ENCODE results near the gene CCNB1IP1. TPM values are rescaled to one million over a fixed set of nuclear protein-coding genes. Genes with fewer than 3 reads are reported as not detected.

Gene CCNB1IP1, protein sequence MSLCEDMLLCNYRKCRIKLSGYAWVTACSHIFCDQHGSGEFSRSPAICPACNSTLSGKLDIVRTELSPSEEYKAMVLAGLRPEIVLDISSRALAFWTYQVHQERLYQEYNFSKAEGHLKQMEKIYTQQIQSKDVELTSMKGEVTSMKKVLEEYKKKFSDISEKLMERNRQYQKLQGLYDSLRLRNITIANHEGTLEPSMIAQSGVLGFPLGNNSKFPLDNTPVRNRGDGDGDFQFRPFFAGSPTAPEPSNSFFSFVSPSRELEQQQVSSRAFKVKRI
- 103 and 127 TPM in 2 replicates for total RNA-seq (2014; rRNA removed; shearing (Covaris generic); ENCODE audit: low replicate concordance)

DNA sequence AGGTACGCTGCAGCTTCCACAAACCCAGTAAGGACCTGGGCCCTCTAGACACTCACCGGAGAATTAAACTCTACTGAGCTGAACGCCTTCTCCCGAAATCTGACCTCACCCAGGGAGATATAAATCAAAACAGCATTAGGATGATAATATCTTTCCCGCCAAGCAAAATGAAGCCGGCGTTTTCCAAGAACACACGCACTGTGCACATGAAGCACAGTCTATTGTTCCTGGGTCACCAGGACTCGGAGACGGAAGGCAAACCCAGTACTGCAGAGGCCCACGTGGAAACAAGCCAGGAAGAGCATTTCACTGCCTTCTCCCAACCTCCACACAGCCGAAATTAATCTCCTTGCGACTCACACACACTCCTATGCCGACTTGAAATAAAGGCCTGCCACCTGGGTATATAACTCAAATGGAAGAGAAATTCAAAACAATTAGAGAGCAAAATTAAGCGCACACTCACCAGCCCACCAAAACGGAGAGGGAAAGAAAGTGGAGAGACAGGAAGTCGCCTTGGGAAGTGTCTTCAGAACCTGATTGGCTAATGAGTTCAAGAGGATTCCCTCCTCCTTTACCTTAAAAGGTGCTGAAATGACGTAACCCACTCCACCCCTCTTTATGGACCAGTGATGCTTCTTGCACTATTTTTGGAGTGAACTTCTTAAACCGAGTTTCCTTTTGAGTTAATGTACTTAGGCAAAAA, at the start of gene CCNB1IP1:
Gene CCNB1IP1, minus strand, starts transcription at position 492 of the 706 bp plus-strand sequence. CDS start 16,756 bp downstream, outside the sequence.
- Histone ChIP-seq H3K27me3 (ENCODE audit: low read length) (no peaks in the 10 kb centered on the region), H3K4me1 (ENCODE audit: low read length) (peaks cover 46% of the 10 kb centered on the region), H3K27ac (ENCODE audit: low read length) (peak within 1 kb of the TSS; percentile 61), H3K4me3 (ENCODE audit: low read length) (peak within 1 kb of the TSS; percentile 83), H4K20me1 (ENCODE audit: insufficient read depth, low read depth, low read length) (no peaks in the 10 kb centered on the region), H3K9ac (ENCODE audit: low read length) (peak within 1 kb of the TSS; percentile 85), H3K79me2 (ENCODE audit: low read length) (peaks cover 54% of the 10 kb centered on the region), H3K4me2 (ENCODE audit: low read depth, low read length, poor library complexity, severe bottlenecking) (peak within 1 kb of the TSS; percentile 86), H3K36me3 (ENCODE audit: insufficient read depth, low read length) (peaks cover 7% of the 10 kb centered on the region; the same call in 1 of the 2 replicates), H2AFZ (ENCODE audit: low read length) (peak within 1 kb of the TSS; percentile 82), H3K9me2 (replicated peaks; ENCODE audit: insufficient read depth, low read length) (no peaks in the 10 kb centered on the region), H3K9me3 (ENCODE audit: low read length) (no peaks in the 10 kb centered on the region)
- peak; percentile 96 for DNase-seq

DNA sequence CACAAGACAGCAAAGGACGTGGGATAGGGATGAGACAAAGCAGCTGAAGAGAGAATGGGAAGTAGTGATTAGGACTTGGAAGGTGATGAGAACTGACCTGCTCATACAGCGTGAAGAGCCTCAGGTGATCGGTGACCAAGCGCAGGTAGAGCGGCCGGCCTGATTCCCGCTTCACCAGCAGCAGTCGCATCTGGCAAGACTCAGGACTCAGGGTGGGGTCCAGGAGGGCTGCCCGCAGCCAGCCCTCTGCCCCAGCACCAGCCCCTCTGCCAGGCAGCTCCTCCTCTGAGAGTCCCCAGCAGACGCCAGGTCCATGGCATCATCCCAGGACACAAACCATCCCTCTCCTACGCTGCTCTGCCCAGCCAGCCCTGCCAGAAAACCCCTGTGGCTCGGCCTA, 49.4 kb upstream of the CCNB1IP1 start:
- Histone ChIP-seq H3K4me2 (ENCODE audit: low read depth, low read length, poor library complexity, severe bottlenecking) (no peak overlapping the region), H3K79me2 (ENCODE audit: low read length) (no peaks in the 10 kb centered on the region), H3K27ac (ENCODE audit: low read length) (no peak overlapping the region), H3K4me3 (ENCODE audit: low read length) (no peak overlapping the region), H2AFZ (ENCODE audit: low read length) (no peak overlapping the region), H3K9me3 (ENCODE audit: low read length) (no peaks in the 10 kb centered on the region), H3K9ac (ENCODE audit: low read length) (no peak overlapping the region), H3K36me3 (ENCODE audit: insufficient read depth, low read length) (no peaks in the 10 kb centered on the region; the same call in 1 of the 2 replicates), H4K20me1 (ENCODE audit: insufficient read depth, low read depth, low read length) (no peaks in the 10 kb centered on the region), H3K27me3 (ENCODE audit: low read length) (no peaks in the 10 kb centered on the region), H3K4me1 (ENCODE audit: low read length) (peaks cover 18% of the 10 kb centered on the region), H3K9me2 (replicated peaks; ENCODE audit: insufficient read depth, low read length) (no peaks in the 10 kb centered on the region)
- DNase-seq, result no peak

DNA sequence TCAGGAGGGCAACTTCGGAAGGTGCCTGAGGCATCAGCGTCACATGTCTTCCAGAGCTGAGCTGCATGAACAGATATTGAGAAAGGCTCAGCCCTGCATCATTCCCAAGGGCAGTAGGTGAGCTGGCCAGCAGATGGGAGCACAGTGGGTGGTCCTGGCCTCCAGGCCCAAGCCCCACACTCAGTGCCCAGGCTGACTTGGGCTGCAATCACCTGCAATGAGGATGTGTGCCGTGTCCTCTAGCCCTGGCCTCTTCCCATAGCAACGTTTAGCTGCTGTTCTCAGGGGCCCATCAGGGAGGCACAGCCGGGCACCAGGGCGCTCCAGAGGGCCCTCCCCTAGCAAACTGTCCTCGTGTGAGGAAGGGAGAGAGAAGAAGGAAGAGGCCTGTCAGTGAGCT, 48.3 kb upstream of the CCNB1IP1 start:
- DNase-seq, result no peak
- peaks cover 2% of the 10 kb centered on the region; the same call in 1 of the 2 replicates for H3K36me3 ChIP-seq (ENCODE audit: insufficient read depth, low read length)
- H2AFZ ChIP-seq (ENCODE audit: low read length), result no peak overlapping the region
- H3K9ac ChIP-seq (ENCODE audit: low read length), result no peak overlapping the region
- no peaks in the 10 kb centered on the region for H3K79me2 ChIP-seq (ENCODE audit: low read length)
- H3K4me2 ChIP-seq (ENCODE audit: low read depth, low read length, poor library complexity, severe bottlenecking), result no peak overlapping the region
- H3K27me3 ChIP-seq (ENCODE audit: low read length), result no peaks in the 10 kb centered on the region
- H3K4me1 ChIP-seq (ENCODE audit: low read length), result peaks cover 18% of the 10 kb centered on the region
- no peaks in the 10 kb centered on the region for H4K20me1 ChIP-seq (ENCODE audit: insufficient read depth, low read depth, low read length)
- no peak overlapping the region for H3K27ac ChIP-seq (ENCODE audit: low read length)
- H3K4me3 ChIP-seq (ENCODE audit: low read length), result no peak overlapping the region
- H3K9me2 ChIP-seq (replicated peaks; ENCODE audit: insufficient read depth, low read length), result no peaks in the 10 kb centered on the region
- H3K9me3 ChIP-seq (ENCODE audit: low read length), result no peaks in the 10 kb centered on the region

DNA sequence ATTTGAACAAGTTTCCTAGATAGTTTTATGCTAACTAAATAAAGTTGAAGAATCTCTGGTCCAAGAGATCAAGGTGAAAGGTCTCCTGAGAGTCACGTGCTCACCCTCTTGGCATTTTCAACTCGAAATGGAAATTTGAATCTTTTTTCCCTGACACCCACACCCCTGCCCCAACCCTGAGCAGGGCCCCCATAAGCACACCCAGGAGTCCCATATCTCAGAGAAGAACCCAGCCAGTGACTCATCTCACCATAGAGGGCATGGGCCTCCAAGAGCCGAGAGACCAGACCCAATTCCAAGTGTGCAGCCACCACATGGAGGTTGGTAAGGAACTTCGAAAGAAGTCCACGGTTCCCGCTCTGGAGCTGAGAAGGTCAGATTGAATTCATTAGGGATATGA, 47.6 kb upstream of the CCNB1IP1 start:
- Histone ChIP-seq H3K9me3 (ENCODE audit: low read length) (no peaks in the 10 kb centered on the region), H3K4me1 (ENCODE audit: low read length) (peaks cover 18% of the 10 kb centered on the region), H3K4me2 (ENCODE audit: low read depth, low read length, poor library complexity, severe bottlenecking) (peak overlapping the region; percentile 39), H2AFZ (ENCODE audit: low read length) (no peak overlapping the region), H3K79me2 (ENCODE audit: low read length) (no peaks in the 10 kb centered on the region), H4K20me1 (ENCODE audit: insufficient read depth, low read depth, low read length) (no peaks in the 10 kb centered on the region), H3K4me3 (ENCODE audit: low read length) (no peak overlapping the region; the same call in 1 of the 2 replicates), H3K27ac (ENCODE audit: low read length) (peak overlapping the region; percentile 38; the same call in 1 of the 2 replicates), H3K36me3 (ENCODE audit: insufficient read depth, low read length) (peaks cover 2% of the 10 kb centered on the region; the same call in 1 of the 2 replicates), H3K9ac (ENCODE audit: low read length) (no peak overlapping the region), H3K9me2 (replicated peaks; ENCODE audit: insufficient read depth, low read length) (no peaks in the 10 kb centered on the region), H3K27me3 (ENCODE audit: low read length) (no peaks in the 10 kb centered on the region)
- no peak for DNase-seq

DNA sequence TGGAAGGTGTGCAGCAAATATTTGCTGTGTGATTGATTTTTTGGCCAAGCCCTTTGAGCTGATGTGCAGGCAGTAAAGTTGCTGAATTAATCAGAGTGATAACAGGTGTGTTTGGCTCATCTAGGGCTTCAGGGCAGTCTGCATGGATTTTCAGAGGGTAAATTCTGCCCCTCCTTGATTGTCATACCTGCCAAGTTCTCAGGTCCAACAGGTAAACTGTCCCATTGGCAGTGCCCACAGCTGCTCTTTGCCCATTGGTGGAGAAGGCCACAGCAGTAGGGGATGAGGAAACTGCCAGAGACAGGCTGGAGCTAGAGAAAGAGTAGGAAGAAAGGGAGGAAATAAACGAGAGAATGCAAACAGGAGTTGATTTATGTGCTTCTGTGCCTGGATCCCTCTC, 46.7 kb upstream of the CCNB1IP1 start:
- Histone ChIP-seq H3K36me3 (ENCODE audit: insufficient read depth, low read length) (peaks cover 2% of the 10 kb centered on the region; the same call in 1 of the 2 replicates), H3K9me3 (ENCODE audit: low read length) (no peaks in the 10 kb centered on the region), H3K79me2 (ENCODE audit: low read length) (no peaks in the 10 kb centered on the region), H3K27me3 (ENCODE audit: low read length) (no peaks in the 10 kb centered on the region), H3K4me1 (ENCODE audit: low read length) (peaks cover 18% of the 10 kb centered on the region), H3K9ac (ENCODE audit: low read length) (no peak overlapping the region), H3K4me3 (ENCODE audit: low read length) (no peak overlapping the region), H3K4me2 (ENCODE audit: low read depth, low read length, poor library complexity, severe bottlenecking) (no peak overlapping the region), H2AFZ (ENCODE audit: low read length) (no peak overlapping the region), H3K9me2 (replicated peaks; ENCODE audit: insufficient read depth, low read length) (no peaks in the 10 kb centered on the region), H3K27ac (ENCODE audit: low read length) (peak overlapping the region; percentile 38), H4K20me1 (ENCODE audit: insufficient read depth, low read depth, low read length) (no peaks in the 10 kb centered on the region)
- DNase-seq, result no peak

DNA sequence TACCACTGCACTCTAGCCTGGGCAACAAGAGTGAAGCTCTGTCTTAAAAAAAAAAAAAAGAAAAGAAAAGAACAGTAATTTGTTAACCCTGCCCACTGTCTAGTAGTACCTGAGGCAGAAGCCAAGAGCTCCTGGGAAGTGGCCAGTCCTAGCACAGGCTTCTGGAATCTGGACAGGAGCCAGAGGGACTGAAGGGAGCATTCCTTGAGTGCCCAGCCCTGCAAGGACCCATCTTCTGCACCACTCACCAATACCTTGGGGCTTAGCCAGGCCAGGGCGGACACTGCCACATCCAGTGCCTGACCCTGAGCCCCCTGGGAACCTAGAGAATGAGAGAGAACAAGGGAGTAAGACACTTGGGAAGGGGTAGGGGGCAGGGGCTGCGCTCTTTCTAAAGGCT, 44.1 kb upstream of the CCNB1IP1 start:
- Histone ChIP-seq H3K9me3 (ENCODE audit: low read length) (no peaks in the 10 kb centered on the region), H3K9me2 (replicated peaks; ENCODE audit: insufficient read depth, low read length) (no peaks in the 10 kb centered on the region), H4K20me1 (ENCODE audit: insufficient read depth, low read depth, low read length) (no peaks in the 10 kb centered on the region), H3K27me3 (ENCODE audit: low read length) (no peaks in the 10 kb centered on the region), H3K36me3 (ENCODE audit: insufficient read depth, low read length) (peaks cover 11% of the 10 kb centered on the region; the same call in 1 of the 2 replicates), H3K4me1 (ENCODE audit: low read length) (peaks cover 18% of the 10 kb centered on the region), H3K4me2 (ENCODE audit: low read depth, low read length, poor library complexity, severe bottlenecking) (no peak overlapping the region), H3K9ac (ENCODE audit: low read length) (no peak overlapping the region), H2AFZ (ENCODE audit: low read length) (no peak overlapping the region), H3K27ac (ENCODE audit: low read length) (no peak overlapping the region), H3K4me3 (ENCODE audit: low read length) (no peak overlapping the region), H3K79me2 (ENCODE audit: low read length) (no peaks in the 10 kb centered on the region)
- DNase-seq, result no peak

DNA sequence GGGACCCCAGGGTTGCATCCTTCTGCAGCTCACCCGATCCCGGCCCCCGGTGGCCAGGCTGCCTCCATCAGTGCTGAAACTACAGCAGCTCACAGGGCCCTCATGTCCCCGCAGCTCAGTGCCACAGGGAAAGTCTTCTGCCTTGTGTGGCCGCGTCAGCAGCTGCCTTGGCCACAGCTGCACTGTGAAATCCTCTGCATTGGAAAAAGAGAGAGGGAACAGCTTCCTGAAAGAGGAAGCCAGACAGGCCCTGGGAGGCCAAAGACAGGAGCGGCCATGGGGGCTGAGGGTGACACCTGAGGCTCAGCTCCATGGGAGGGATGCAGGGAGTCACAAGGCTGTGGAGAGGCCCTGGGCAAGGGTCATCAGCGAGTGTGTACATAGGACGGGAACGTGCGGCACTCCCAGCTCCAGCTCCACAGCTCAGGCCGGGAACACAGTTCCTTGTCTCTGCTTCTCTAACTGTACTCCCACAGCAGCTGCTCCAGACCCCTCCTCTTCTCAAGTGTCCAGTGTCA, 43.1 kb upstream of the CCNB1IP1 start:
- Histone ChIP-seq H3K36me3 (ENCODE audit: insufficient read depth, low read length) (peaks cover 21% of the 10 kb centered on the region), H3K79me2 (ENCODE audit: low read length) (no peaks in the 10 kb centered on the region), H3K27me3 (ENCODE audit: low read length) (no peaks in the 10 kb centered on the region), H3K27ac (ENCODE audit: low read length) (no peak overlapping the region), H3K4me1 (ENCODE audit: low read length) (peaks cover 14% of the 10 kb centered on the region), H3K9me2 (replicated peaks; ENCODE audit: insufficient read depth, low read length) (no peaks in the 10 kb centered on the region), H3K9ac (ENCODE audit: low read length) (no peak overlapping the region), H3K4me3 (ENCODE audit: low read length) (no peak overlapping the region), H3K9me3 (ENCODE audit: low read length) (no peaks in the 10 kb centered on the region), H2AFZ (ENCODE audit: low read length) (no peak overlapping the region), H3K4me2 (ENCODE audit: low read depth, low read length, poor library complexity, severe bottlenecking) (no peak overlapping the region), H4K20me1 (ENCODE audit: insufficient read depth, low read depth, low read length) (no peaks in the 10 kb centered on the region)
- no peak for DNase-seq

DNA sequence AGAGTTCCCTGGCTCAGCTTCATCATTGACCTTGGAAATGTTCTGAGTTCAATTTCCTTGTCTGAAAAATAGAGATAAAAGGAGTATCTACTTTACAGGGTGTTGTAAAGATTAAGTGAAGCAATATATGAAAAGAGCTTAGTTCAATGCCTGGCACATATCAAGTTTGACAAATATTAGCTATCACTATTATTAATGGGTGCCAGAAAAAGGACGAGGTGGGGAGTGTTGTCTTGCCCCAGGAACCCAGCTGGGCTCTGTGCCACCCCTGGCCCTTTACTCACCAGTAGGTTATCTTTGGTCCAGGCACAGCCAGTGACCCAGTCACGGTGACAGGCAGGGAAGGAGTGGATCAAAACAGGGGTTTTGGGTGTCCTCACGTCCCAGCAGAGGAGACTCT, 42.4 kb upstream of the CCNB1IP1 start:
- Histone ChIP-seq H4K20me1 (ENCODE audit: insufficient read depth, low read depth, low read length) (no peaks in the 10 kb centered on the region), H2AFZ (ENCODE audit: low read length) (no peak overlapping the region), H3K79me2 (ENCODE audit: low read length) (no peaks in the 10 kb centered on the region), H3K9me2 (replicated peaks; ENCODE audit: insufficient read depth, low read length) (no peaks in the 10 kb centered on the region), H3K36me3 (ENCODE audit: insufficient read depth, low read length) (peaks cover 28% of the 10 kb centered on the region), H3K4me1 (ENCODE audit: low read length) (peaks cover 7% of the 10 kb centered on the region), H3K9ac (ENCODE audit: low read length) (no peak overlapping the region), H3K4me3 (ENCODE audit: low read length) (no peak overlapping the region), H3K4me2 (ENCODE audit: low read depth, low read length, poor library complexity, severe bottlenecking) (no peak overlapping the region), H3K27ac (ENCODE audit: low read length) (no peak overlapping the region), H3K9me3 (ENCODE audit: low read length) (no peaks in the 10 kb centered on the region), H3K27me3 (ENCODE audit: low read length) (no peaks in the 10 kb centered on the region)
- DNase-seq, result no peak
